Epithelial cell of esophagus (primary cell): ENCODE measurements around the gene TRMT10B.
A peak's percentile ranks its signal among the peaks of the same experiment; 100 is the strongest.
"Not testable (repeated sequence)": the region's sequence is repeated elsewhere in the genome, so short reads cannot be mapped to it uniquely, and the experiment has no call there.

Source experiments
- DNase-seq: peaks from one replicate; pipeline ENCODE4 v3.0.0; 2010; ENCODE audit warnings: low read depth
- H3K4me3 ChIP-seq: 2 replicates; pipeline ENCODE4 v1.5.1; 2011; ENCODE audit warnings: mild to moderate bottlenecking, low read length, control low read depth
- CTCF ChIP-seq: IDR thresholded peaks from 2 replicates; pipeline ENCODE4 v1.5.1; 2011; ENCODE audit warnings: low read depth, mild to moderate bottlenecking, low read length, control low read depth, inconsistent platforms; ENCODE audit not compliant: insufficient read depth; ENCODE audit errors: missing control alignments

TRMT10B gene

GRCh38 chr9:37749129-37749528, 4.5 kb upstream of the TRMT10B start:
- no peak overlapping the region for H3K4me3 ChIP-seq
- TF ChIP-seq CTCF = no peak
- DNase-seq = no peak

- no peak for DNase-seq
- H3K4me3 ChIP-seq = no peak overlapping the region
- no peak for TF ChIP-seq CTCF
These were observed 2.4 kb upstream of the TRMT10B start for GRCh38 chr9:37751186-37751585.

GRCh38 chr9:37751704-37752103, 1.9 kb upstream of the TRMT10B start:
- H3K4me3 ChIP-seq, DNase-seq: not testable (repeated sequence)

- not testable (repeated sequence) for DNase-seq, H3K4me3 ChIP-seq
These were observed 1.5 kb upstream of the TRMT10B start for GRCh38 chr9:37752112-37752511.

DNA sequence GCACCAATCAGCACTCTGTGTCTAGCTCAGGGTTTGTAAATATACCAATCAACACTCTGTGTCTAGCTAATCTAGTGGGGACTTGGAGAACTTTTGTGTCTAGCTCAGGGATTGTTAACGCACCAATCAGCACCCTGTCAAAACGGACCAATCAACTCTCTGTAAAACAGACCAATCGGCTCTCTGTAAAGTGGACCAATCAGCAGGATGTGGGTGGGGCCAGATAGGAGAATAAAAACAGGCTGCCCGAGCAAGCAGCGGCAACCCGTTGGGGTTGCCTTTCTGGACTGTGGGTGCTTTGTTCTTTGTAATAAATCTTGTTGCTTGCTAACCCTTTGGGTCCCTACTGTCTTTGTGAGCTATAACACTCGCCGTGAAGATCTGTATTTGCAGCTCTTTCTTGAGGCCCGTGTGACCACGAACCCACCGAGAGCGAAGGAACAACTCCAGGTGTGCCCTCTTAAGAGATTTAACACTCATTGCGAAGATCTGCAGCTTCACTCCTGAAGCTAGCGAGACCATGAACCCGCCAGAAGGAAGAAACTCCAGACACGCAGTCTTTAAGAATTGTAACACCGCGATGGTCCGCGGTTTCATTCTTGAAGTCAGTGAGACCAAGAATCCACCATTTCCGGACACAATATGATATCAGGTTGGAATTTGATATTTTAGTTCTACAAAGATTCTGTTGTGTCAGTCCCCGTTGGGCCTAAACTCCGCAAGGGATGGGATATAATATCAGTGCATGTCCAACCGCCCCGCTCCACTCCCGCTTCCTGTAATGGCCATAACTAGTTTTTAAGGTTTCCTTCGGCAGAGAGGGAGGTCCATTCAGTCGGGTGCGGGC, 740 bp upstream of the TRMT10B start:
- TF ChIP-seq CTCF = no peak
- DNase-seq = no peak
- peak overlapping the region; percentile 97 for H3K4me3 ChIP-seq

DNA sequence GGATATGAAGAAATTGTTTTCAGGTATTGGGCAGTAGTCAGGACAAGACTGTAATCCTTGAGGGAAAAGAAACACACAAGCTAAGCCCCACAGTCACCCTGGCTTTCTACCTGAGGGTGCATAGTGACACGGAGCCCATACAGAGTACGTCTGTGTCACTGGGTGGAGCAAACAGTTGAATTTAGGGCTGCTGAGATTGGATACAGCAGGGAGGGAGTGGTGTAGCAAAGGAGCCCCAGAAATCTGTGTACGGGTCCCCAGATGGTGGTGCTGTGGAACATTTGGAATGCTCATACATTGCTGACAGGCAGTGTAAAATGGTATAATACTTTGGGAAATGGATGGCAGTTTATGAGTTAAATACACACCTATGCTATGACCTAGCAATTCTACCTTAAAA, 5.1 kb downstream of the TRMT10B start:
- no peak for TF ChIP-seq CTCF
- DNase-seq = no peak
- no peak overlapping the region for H3K4me3 ChIP-seq

GRCh38 chr9:37760416-37761161, 7.0 kb downstream of the TRMT10B start:
- peak; percentile 58 for DNase-seq
- no peak overlapping the region for H3K4me3 ChIP-seq
- no peak for TF ChIP-seq CTCF

DNA sequence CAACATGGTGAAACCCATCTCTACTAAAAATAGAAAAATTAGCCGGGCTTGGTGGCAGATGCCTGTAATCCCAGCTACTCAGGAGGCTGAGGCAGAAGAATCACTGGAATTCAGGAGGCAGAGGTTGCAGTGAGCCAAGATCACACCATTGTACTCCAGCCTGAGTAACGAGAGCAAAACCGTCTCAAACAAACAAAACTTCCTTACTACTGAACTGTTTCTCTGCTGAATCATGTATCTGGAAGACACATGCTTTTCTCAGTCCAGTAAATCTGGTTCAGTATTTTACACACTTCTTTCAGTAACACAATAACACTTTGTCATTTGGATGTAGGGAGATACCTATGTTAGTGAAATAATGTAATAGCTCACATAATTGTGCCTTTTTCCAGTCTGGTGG, 7.9 kb downstream of the TRMT10B start:
- no peak overlapping the region for H3K4me3 ChIP-seq
- no peak for TF ChIP-seq CTCF
- DNase-seq = peak; percentile 44

GRCh38 chr9:37765263-37765662, 11.7 kb downstream of the TRMT10B start:
- not testable (repeated sequence) for DNase-seq, H3K4me3 ChIP-seq
